Mucosa of descending colon (tissue), 3 donors: ENCODE measurements around the gene LGR6. TPM values are rescaled to one million over a fixed set of nuclear protein-coding genes. Genes with fewer than 3 reads are reported as not detected.

Experiments
- ATAC-seq: fragments of 200-7000 bp; cut with Tn5 transposase; one replicate; pipeline ENCODE4 v1.9.1; 2020; ENCODE audit warnings: mild to moderate bottlenecking, moderate library complexity
- DNase-seq, 3 donors: peaks; one replicate each; pipeline ENCODE4 v3.0.0-alpha.2; 2020
- H3K36me3 ChIP-seq: fragments of 200-600 bp; one replicate; pipeline ENCODE4 v1.8.0; 2021; ENCODE audit warnings: low read depth, mild to moderate bottlenecking
- H3K4me1 ChIP-seq: fragments of 200-600 bp; one replicate; pipeline ENCODE4 v1.8.0; 2021; ENCODE audit warnings: low read depth, mild to moderate bottlenecking
- H3K4me3 ChIP-seq: fragments of 200-600 bp; one replicate; pipeline ENCODE4 v1.8.0; 2021; ENCODE audit warnings: mild to moderate bottlenecking
- H3K9me3 ChIP-seq: fragments of 200-600 bp; one replicate; pipeline ENCODE4 v1.8.0; 2021; ENCODE audit warnings: mild to moderate bottlenecking
- intact Hi-C, 2 donors: fragments of 100-400 bp; cut with DNase I in 1 of 2; cut with micrococcal nuclease in 1 of 2; formaldehyde crosslinking; loops; one replicate each; pipeline versions ENCODE4 v1.11.0 to v1.11.1; 2022; cut with DNase I, micrococcal nuclease
- total RNA-seq, 3 donors: library from RNA; stranded (reverse); fragmentation: NEBNext Ultra II Directional in 2 of 3; extraction: Animal tissue kit (Norgen Biotek cat#: 25700) in 2 of 3; gene quantifications; one replicate each; pipeline versions ENCODE4 v1.2.1 to v1.2.4, GENCODE V29; 2021 to 2023
- TF ChIP-seq, protein P1 (sequence below): fragments of 200-600 bp; IDR thresholded peaks from one replicate; pipeline ENCODE4 v1.8.0; 2022; ENCODE audit warnings: antibody characterized with exemption, mild to moderate bottlenecking
- donor health status: DM: no; HTN: no; CAD: no; lungs with moderate emphysema.
- donor health status: DM: no; HTN: no; CAD: no.
- donor health status: DM: no; HTN: yes; CAD: no.

LGR6 gene
- total RNA-seq, 3 donors from 2014 or later, result 0.66 to 4.2 (median 1.3) TPM

DNA sequence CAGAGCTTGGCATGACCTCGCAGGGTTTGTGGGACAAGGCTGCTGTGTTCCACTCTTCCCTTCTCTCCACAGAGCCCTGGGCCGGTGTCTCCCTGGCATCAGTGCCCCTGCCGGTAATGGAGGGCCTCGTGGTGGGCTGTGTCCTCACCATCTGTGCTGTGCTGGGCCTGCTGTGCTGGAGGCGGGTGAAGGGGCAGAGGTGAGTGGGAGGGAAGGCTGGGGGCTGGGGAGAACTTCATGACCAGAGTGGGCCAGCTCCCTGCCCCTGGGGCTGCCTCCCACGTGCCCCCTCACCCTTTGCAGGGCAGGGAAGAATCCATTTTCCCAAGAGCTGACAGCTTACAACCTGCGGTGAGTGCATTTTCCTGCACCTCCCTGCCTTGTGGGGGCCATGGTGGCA lies 12.0 kb upstream of the LGR6 start:
- Histone ChIP-seq H3K9me3 (no peaks in the 10 kb centered on the region), H3K4me3 (no peak overlapping the region), H3K4me1 (peaks cover under 1% of the 10 kb centered on the region), H3K36me3 (no peaks in the 10 kb centered on the region)
- intact Hi-C loops, result loop anchor here in 1 of 2 donors (10.0 kb wide), 2 partner anchors 133 to 533 kb away; partner anchors contain the start of gene SYT2
- DNase-seq (no peak), ATAC-seq (no peak)
- TF ChIP-seq, protein P1, sequence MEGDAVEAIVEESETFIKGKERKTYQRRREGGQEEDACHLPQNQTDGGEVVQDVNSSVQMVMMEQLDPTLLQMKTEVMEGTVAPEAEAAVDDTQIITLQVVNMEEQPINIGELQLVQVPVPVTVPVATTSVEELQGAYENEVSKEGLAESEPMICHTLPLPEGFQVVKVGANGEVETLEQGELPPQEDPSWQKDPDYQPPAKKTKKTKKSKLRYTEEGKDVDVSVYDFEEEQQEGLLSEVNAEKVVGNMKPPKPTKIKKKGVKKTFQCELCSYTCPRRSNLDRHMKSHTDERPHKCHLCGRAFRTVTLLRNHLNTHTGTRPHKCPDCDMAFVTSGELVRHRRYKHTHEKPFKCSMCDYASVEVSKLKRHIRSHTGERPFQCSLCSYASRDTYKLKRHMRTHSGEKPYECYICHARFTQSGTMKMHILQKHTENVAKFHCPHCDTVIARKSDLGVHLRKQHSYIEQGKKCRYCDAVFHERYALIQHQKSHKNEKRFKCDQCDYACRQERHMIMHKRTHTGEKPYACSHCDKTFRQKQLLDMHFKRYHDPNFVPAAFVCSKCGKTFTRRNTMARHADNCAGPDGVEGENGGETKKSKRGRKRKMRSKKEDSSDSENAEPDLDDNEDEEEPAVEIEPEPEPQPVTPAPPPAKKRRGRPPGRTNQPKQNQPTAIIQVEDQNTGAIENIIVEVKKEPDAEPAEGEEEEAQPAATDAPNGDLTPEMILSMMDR, result no peak

DNA sequence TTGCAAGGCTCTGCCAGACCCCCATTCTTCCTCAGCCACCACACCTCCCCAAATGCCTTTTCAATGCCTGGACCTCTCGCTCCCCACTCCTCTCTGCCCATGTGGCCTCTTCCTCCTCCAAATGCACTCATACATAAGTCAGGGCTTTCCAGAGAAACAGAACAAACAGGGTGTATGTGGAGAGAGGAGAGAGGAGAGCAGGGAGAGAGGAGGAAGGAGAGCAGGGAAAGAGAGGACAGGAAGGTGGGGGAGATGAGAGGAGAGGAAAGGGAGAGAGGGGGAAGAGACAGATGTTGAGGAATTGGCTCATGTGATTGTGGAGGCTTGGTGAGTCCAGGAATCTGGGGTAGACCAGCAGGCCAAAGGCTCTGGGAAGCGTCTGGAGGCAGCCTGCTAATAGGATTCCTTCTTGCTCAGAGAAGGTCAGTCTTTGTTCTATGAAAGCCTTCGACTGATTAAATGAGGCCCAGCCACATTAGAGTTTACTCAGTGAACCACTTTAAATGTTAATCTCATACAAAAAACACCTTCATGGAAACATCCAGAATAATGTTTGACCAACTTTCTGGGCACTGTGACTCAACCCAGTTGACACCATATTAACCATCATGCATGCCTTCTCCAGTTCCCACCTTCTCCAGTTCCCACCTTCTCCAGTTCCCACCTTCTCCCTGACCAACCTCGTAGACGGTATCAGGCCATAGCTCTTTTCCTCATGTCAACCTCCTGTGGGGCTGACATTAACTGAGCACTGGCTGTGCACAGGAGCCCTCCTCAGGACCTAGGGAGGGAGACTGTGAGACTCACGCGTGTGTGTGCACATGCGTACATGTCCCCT lies 11.3 kb upstream of the LGR6 start:
- peaks cover 5% of the 10 kb centered on the region for H3K4me1 ChIP-seq
- TF ChIP-seq, protein P1, result no peak
- ATAC-seq, result no peak
- H3K9me3 ChIP-seq, result no peaks in the 10 kb centered on the region
- no peak overlapping the region for H3K4me3 ChIP-seq
- no peak for DNase-seq
- H3K36me3 ChIP-seq, result no peaks in the 10 kb centered on the region
- intact Hi-C loops, result loop anchor here in 1 of 2 donors (10.0 kb wide), 2 partner anchors 133 to 533 kb away; partner anchors contain the start of gene SYT2

DNA sequence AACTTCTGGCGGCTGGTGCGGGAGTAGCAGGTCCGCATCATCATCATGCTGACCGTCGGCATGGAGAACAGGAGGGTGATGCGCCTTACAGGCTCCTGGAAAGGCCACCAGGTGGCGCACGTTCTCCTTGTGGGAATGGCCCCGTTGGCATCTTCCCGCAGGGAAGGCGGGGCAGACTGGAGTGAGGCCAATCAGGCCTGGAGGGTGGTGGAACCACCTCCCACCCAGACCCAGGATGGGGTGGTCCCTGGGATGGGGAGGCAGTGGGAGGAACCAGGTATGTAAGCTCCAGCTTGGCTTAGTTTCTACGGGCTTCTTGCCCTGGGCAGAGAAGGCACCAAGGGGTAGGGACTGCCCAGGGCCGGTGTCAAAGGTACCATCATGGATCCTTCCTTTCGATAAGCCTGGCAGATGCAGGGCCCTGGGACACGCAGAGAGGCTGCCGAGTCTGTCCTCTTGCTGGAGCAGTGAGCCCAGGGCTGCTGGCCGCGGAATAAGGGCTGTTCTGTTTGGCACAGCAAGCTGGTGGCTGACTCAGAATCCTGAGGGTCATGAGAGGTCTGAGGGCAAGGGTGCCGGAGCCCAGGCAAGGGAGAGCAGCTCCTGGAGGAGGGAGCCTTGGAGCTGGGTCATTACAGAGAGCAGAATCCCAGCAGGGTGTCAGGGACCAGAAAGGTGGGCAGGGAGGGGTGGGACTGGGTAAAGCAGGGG lies 8.7 kb upstream of the LGR6 start:
- Histone ChIP-seq H3K9me3 (no peaks in the 10 kb centered on the region), H3K4me1 (peaks cover 5% of the 10 kb centered on the region), H3K36me3 (no peaks in the 10 kb centered on the region), H3K4me3 (no peak overlapping the region)
- TF ChIP-seq, protein P1, result peak; percentile 80
- peak; percentile 82 to 91 (median 86) for DNase-seq
- peak; percentile 83 for ATAC-seq
- intact Hi-C loops, result loop anchor here (5.0 to 10.0 kb wide), 3 partner anchors 130 to 530 kb away; partner anchors contain the start of gene SYT2 (in 1 of the 2)

DNA sequence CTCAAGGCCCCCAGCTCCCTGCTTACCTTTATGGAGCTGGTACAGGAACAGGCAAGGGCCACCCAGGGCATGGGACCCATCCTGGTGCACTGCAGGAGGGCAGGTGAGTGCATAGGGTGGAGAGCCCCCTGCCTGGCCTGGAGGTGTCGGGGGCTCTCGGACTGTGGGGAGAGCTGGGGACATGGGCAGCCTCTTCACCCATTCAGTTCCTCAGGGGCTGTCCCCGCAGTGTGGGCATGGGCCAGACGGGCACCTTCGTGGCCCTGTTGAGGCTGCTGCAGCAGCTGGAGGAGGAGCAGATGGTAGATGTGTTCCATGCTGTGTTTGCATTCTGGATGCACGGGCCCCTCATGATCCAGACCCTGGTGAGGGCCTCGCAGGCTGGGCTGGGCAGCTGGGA lies 7.3 kb upstream of the LGR6 start:
- DNase-seq, result no peak

DNA sequence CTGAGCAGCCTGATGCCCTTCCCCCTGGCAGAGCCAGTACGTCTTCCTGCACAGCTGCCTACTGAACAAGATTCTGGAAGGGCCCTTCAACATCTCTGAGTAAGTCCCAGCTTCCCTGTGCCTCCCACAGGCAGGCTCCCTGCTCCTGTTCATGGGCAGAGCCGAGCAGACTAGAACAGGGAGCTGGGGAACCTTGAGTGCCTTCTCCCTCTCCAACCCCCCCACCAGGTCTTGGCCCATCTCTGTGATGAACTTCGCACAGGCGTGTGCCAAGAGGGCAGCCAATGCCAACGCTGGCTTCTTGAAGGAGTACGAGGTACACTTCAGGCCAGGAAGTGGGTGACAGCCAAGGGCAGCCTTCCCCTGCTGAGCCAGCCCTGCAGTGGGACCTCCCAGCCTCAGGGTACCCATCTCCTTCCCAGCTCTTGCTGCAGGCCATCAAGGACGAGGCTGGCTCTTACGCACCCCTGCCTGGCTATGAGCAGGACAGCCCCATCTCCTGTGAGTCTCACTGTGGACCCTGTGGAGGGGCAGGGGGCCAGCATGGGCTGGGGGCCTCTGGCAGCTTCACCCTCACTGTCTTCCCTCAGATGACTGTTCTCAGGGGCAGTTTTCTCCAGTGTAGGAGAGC lies 6.4 kb upstream of the LGR6 start:
- intact Hi-C loops, result loop anchor here (5.0 to 10.0 kb wide), 3 partner anchors 128 to 528 kb away; partner anchors contain the start of gene SYT2 (in 1 of the 2)
- DNase-seq, result peak in 2 of 3 donors; percentile 84 to 85

More for the DNA sequence above, 7.3 kb upstream of the LGR6 start:
- no peak for ATAC-seq
- no peak overlapping the region for H3K4me3 ChIP-seq
- no peaks in the 10 kb centered on the region for H3K36me3 ChIP-seq
- H3K4me1 ChIP-seq, result peaks cover 5% of the 10 kb centered on the region
- H3K9me3 ChIP-seq, result no peaks in the 10 kb centered on the region
- TF ChIP-seq, protein P1, result no peak
- intact Hi-C loops, result loop anchor here (5.0 to 10.0 kb wide), 3 partner anchors 128 to 528 kb away; partner anchors contain the start of gene SYT2 (in 1 of the 2)

More for the DNA sequence above, 6.4 kb upstream of the LGR6 start:
- TF ChIP-seq, protein P1, result no peak
- no peak overlapping the region for H3K4me3 ChIP-seq
- no peaks in the 10 kb centered on the region for H3K9me3 ChIP-seq
- peaks cover 5% of the 10 kb centered on the region for H3K4me1 ChIP-seq
- no peaks in the 10 kb centered on the region for H3K36me3 ChIP-seq
- ATAC-seq, result peak; percentile 72
